Dedifferentiated amniotic fluid mesenchymal stem cell (primary cell): ENCODE results near the gene TEAD4.
"Not testable (repeated sequence)": the region's sequence is repeated elsewhere in the genome, so short reads cannot be mapped to it uniquely, and the experiment has no call there.

ENCODE experiments used
- DNase-seq: peaks from one replicate; pipeline ENCODE4 v3.0.0-alpha.2; 2016; ENCODE audit errors: extremely low spot score

Gene TEAD4

GRCh38 chr12:3048540-3048939, 89.3 kb downstream of the TEAD4 start:
- DNase-seq: no peak

- DNase-seq: no peak
Observed at GRCh38 chr12:3049176-3049575, 90.0 kb downstream of the TEAD4 start.

- no peak for DNase-seq
Observed at GRCh38 chr12:3049611-3050249, 90.5 kb downstream of the TEAD4 start.

- no peak for DNase-seq
Observed at GRCh38 chr12:3054374-3054773, 95.2 kb downstream of the TEAD4 start.

GRCh38 chr12:3055026-3055703, 96.0 kb downstream of the TEAD4 start:
- no peak for DNase-seq

- DNase-seq: no peak
Observed at GRCh38 chr12:3055704-3056467, 96.7 kb downstream of the TEAD4 start.

- peak; percentile 30 for DNase-seq
Observed at GRCh38 chr12:3061059-3061458, 101.9 kb downstream of the TEAD4 start.

GRCh38 chr12:3061501-3062215, 102.5 kb downstream of the TEAD4 start:
- DNase-seq: no peak

GRCh38 chr12:3065300-3065699, 106.1 kb downstream of the TEAD4 start:
- DNase-seq: no peak

- DNase-seq: not testable (repeated sequence)
Observed at GRCh38 chr12:3065846-3066245, 106.6 kb downstream of the TEAD4 start.

GRCh38 chr12:3069714-3070113, 110.5 kb downstream of the TEAD4 start:
- DNase-seq: no peak

- no peak for DNase-seq
Observed at GRCh38 chr12:3071107-3071506, 111.9 kb downstream of the TEAD4 start.

- DNase-seq: no peak
Observed at GRCh38 chr12:3071710-3072109, 112.5 kb downstream of the TEAD4 start.

- peak; percentile 88 for DNase-seq
Observed at GRCh38 chr12:3073438-3074250, 114.4 kb downstream of the TEAD4 start.

GRCh38 chr12:3075315-3075714, 116.1 kb downstream of the TEAD4 start:
- no peak for DNase-seq

GRCh38 chr12:3076730-3077571, 117.8 kb downstream of the TEAD4 start, which contains the start of gene TSPAN9:
Gene TSPAN9 (plus strand): TSS chr12:3077379. CDS start chr12:3201194, 123,815 bp downstream.
- DNase-seq: peak; percentile 30

- DNase-seq: peak; percentile 31
Observed at GRCh38 chr12:3077572-3078081, 118.4 kb downstream of the TEAD4 start.

- no peak for DNase-seq
Observed at GRCh38 chr12:3078086-3078820, 119.1 kb downstream of the TEAD4 start.

GRCh38 chr12:3081091-3081490, 121.9 kb downstream of the TEAD4 start:
- DNase-seq: no peak
